HFFc6 (cell line): Measurements from ENCODE around the gene QKI. TPM values are rescaled to one million over a fixed set of nuclear protein-coding genes. Genes with fewer than 3 reads are reported as not detected.

ENCODE experiments used
- DNase-seq: peaks from one replicate; pipeline ENCODE4 v3.0.0-alpha.2; 2018
- H3K27ac Mint-ChIP-seq: 2 replicates; pipeline ENCODE4 v1.8.0; 2020; ENCODE audit warnings: mild to moderate bottlenecking, mixed read lengths
- H3K27me3 Mint-ChIP-seq: 2 replicates; pipeline ENCODE4 v1.8.0; 2021; ENCODE audit warnings: mild to moderate bottlenecking, moderate library complexity, mixed read lengths; ENCODE audit not compliant: insufficient read depth
- H3K36me3 Mint-ChIP-seq: 2 replicates; pipeline ENCODE4 v1.8.0; 2021; ENCODE audit warnings: low read depth, mixed read lengths
- H3K4me1 Mint-ChIP-seq: 2 replicates; pipeline ENCODE4 v1.8.0; 2020; ENCODE audit warnings: low read depth, mixed read lengths
- H3K4me3 Mint-ChIP-seq: 2 replicates; pipeline ENCODE4 v1.8.0; 2020; ENCODE audit warnings: mild to moderate bottlenecking, moderate library complexity, mixed read lengths
- H3K9me3 Mint-ChIP-seq: 2 replicates; pipeline ENCODE4 v1.8.0; 2020; ENCODE audit warnings: mild to moderate bottlenecking, mixed read lengths
- total RNA-seq, 6 experiments: library from RNA; stranded (reverse); fragmentation: NEBNext Ultra II Directional; extraction: Animal tissue kit (Norgen Biotek cat#: 25700); gene quantifications; 2 replicates in 1 of 6; 3 replicates in 5 of 6; pipeline ENCODE4 v1.2.3, GENCODE V29; 2021
- TF ChIP-seq, protein P1 (sequence below): fragments of 200-600 bp; sonication (generic); IDR thresholded peaks from 2 replicates; pipeline ENCODE4 v1.5.0; 2021; ENCODE audit warnings: antibody characterized with exemption, mild to moderate bottlenecking

QKI gene
- total RNA-seq, 6 experiments from 2014 or later = 71.3 to 90.5 (median 85.1) TPM

DNA sequence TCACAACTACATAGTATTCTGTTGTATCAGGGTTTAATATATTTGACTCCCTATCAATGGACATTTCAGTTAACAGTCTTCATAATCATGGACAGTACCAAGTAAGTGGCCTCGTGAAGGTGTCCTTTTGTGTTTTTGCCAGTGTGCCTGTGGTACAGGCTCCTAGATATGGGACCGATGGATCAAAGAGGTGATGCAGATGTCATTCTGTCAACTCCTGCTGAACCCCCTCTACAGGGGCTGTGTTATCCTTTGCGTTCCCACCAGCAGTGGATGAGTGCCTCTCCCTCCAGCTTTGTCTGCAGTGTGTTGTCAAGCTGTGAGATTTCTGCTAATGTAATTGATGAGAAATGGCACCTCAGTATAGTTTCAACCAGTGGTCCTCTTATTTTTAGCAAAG lies 210.7 kb downstream of the QKI start:
- Mint-ChIP-seq H3K9me3 (peaks cover 20% of the 10 kb centered on the region), H3K4me1 (peaks cover 27% of the 10 kb centered on the region), H3K4me3 (no peak overlapping the region), H3K36me3 (0 out of 2 replicates have a peak, but pooled peaks cover 4% of the 10 kb centered on the region), H3K27ac (no peak overlapping the region), H3K27me3 (no peaks in the 10 kb centered on the region; the same call in 1 of the 2 replicates)
- DNase-seq = no peak
- TF ChIP-seq, protein P1, sequence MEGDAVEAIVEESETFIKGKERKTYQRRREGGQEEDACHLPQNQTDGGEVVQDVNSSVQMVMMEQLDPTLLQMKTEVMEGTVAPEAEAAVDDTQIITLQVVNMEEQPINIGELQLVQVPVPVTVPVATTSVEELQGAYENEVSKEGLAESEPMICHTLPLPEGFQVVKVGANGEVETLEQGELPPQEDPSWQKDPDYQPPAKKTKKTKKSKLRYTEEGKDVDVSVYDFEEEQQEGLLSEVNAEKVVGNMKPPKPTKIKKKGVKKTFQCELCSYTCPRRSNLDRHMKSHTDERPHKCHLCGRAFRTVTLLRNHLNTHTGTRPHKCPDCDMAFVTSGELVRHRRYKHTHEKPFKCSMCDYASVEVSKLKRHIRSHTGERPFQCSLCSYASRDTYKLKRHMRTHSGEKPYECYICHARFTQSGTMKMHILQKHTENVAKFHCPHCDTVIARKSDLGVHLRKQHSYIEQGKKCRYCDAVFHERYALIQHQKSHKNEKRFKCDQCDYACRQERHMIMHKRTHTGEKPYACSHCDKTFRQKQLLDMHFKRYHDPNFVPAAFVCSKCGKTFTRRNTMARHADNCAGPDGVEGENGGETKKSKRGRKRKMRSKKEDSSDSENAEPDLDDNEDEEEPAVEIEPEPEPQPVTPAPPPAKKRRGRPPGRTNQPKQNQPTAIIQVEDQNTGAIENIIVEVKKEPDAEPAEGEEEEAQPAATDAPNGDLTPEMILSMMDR = no peak

DNA sequence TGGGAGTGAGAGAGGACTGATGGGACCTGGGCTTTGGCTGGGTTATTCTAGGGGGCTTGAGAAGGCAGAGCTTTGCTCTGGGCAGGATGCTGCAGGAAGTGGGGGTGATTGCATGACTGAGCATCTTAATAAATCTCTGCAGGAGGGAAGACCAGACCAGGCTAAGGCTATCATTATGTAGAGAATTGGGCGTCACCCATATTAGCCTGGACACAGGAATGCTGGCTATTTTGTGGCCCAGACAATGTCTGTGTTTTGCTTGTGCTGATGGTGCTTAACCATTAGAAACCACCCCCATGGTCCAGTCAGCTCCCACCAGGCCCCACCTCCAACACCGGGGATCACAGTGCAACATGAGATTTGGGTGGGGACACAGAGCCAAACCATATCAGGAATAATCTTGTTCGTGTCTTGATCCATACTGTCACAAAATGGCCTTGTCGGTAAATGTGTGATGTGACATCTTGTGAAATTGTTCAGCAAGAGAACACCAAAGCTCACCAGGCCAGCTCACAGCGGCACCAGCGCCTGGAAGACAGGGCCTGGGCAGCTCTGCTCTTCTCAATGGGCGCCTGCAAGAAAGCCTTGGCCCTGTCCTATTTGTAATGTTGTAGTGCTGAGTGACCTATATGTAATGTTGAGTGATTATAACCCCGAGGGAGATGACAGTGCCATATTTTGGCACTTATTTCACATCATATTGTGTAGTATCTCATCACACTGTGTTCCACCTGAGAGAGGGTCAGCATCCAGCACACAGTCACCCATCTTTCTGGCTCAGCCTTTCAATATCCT lies 211.8 kb downstream of the QKI start:
- peaks cover 20% of the 10 kb centered on the region for H3K4me1 Mint-ChIP-seq
- 0 out of 2 replicates have a peak, but pooled peaks cover 4% of the 10 kb centered on the region for H3K36me3 Mint-ChIP-seq
- H3K9me3 Mint-ChIP-seq = peaks cover 15% of the 10 kb centered on the region
- H3K4me3 Mint-ChIP-seq = no peak overlapping the region
- TF ChIP-seq, protein P1 = no peak
- DNase-seq = no peak
- peak overlapping the region; percentile 7; the same call in 1 of the 2 replicates for H3K27ac Mint-ChIP-seq
- no peaks in the 10 kb centered on the region for H3K27me3 Mint-ChIP-seq

DNA sequence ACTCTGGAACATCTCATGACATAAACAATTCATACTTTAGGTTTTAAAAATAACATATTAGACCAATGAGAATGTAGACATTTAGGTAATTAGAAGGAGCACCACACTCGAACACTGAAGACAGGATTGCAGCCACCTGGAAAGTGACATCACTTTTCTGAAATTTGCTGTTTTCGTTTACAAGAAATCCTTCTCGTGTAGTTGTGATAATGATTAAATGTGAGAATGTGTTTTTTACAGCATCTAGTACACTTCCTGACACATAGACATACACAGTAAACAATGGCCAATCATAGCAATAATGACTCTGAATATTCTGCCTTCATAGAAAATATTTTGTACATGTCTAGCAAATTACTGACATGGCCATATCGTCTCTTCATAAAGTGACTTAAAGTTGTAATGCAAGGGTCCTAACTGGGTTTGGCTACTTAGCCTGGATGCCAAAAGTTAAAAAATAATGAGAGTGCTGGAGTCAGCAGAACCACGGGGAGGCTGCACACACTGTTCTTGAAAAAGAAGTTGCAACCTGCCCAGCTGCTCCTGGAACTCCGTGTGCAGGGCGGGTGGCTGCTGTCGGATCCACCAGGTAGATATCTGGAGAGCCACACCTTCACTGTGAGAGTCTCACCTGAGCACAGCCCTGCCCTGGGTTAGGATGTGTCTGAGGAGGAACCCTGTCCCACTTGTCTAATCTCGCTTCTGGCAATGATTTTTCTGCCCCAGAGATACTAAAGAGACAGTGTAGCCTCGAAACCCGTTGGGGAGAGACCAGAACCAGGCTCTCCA lies 212.9 kb downstream of the QKI start:
- Mint-ChIP-seq H3K4me1 (peaks cover 15% of the 10 kb centered on the region), H3K27ac (no peak overlapping the region), H3K4me3 (no peak overlapping the region), H3K27me3 (peaks cover 1% of the 10 kb centered on the region; the same call in 1 of the 2 replicates), H3K36me3 (0 out of 2 replicates have a peak, but pooled peaks cover 4% of the 10 kb centered on the region), H3K9me3 (peaks cover 12% of the 10 kb centered on the region; the same call in 1 of the 2 replicates)
- no peak for DNase-seq
- TF ChIP-seq, protein P1 = no peak
